ENCODE data around the gene ERC2. TPM values are rescaled to one million over a fixed set of nuclear protein-coding genes. Genes with fewer than 3 reads are reported as not detected.
"Not testable (repeated sequence)": the region's sequence is repeated elsewhere in the genome, so short reads cannot be mapped to it uniquely, and the experiment has no call there.

Gene ERC2
- total and polyA plus RNA-seq, 8 donors: 1.2 to 4.8 (median 2.3) TPM

- no peaks in the 10 kb centered on the region for H3K27me3 ChIP-seq
- no peak for FAIRE-seq
- 53 to 62% methylated on average over 7 of the region's 7 CpGs for WGBS, 2 donors
- TF ChIP-seq CTCF (IDR thresholded peaks at IDR 0.05): no peak
- no peak overlapping the region for H3K4me3 ChIP-seq
- no peak for DNase-seq
- no peaks in the 10 kb centered on the region for H3K4me1 ChIP-seq
- intact Hi-C loops (cut with DNase I): no loop called here
- no peaks in the 10 kb centered on the region for H3K9me3 ChIP-seq
- ATAC-seq: no peak
- H3K27ac ChIP-seq: no peak overlapping the region
- H3K36me3 ChIP-seq: no peaks in the 10 kb centered on the region
Measured at GRCh38 chr3:55511895-55512570, 956.2 kb downstream of the ERC2 start.

- 83 to 91% methylated on average over 8 of the region's 8 CpGs for WGBS, 2 donors
- H3K27me3 ChIP-seq: no peaks in the 10 kb centered on the region
- ATAC-seq (no peak), FAIRE-seq (no peak), DNase-seq (no peak)
- no peak for TF ChIP-seq CTCF (IDR thresholded peaks at IDR 0.05)
- no peaks in the 10 kb centered on the region for H3K9me3 ChIP-seq
- H3K4me3 ChIP-seq: no peak overlapping the region
- intact Hi-C loops (cut with DNase I): no loop called here
- no peaks in the 10 kb centered on the region for H3K36me3 ChIP-seq
- no peak overlapping the region for H3K27ac ChIP-seq
- H3K4me1 ChIP-seq: no peaks in the 10 kb centered on the region
Measured at GRCh38 chr3:55508335-55508734, 959.9 kb downstream of the ERC2 start.

GRCh38 chr3:55507808-55508207, 960.5 kb downstream of the ERC2 start:
- DNase-seq (no peak), ATAC-seq (no peak), FAIRE-seq (no peak)
- intact Hi-C loops (cut with DNase I): no loop called here
- H3K36me3 ChIP-seq: no peaks in the 10 kb centered on the region
- TF ChIP-seq CTCF (IDR thresholded peaks at IDR 0.05): no peak
- no peaks in the 10 kb centered on the region for H3K4me1 ChIP-seq
- H3K4me3 ChIP-seq: no peak overlapping the region
- H3K9me3 ChIP-seq: no peaks in the 10 kb centered on the region
- WGBS, 2 donors: 91 to 93% methylated on average over 1 of the region's 1 CpG
- no peaks in the 10 kb centered on the region for H3K27me3 ChIP-seq
- no peak overlapping the region for H3K27ac ChIP-seq

GRCh38 chr3:55505776-55506175, 962.5 kb downstream of the ERC2 start:
- Histone ChIP-seq H3K4me1 (no peaks in the 10 kb centered on the region), H3K9me3 (no peaks in the 10 kb centered on the region), H3K27ac (no peak overlapping the region), H3K4me3 (no peak overlapping the region), H3K36me3 (no peaks in the 10 kb centered on the region), H3K27me3 (no peaks in the 10 kb centered on the region)
- FAIRE-seq (no peak), ATAC-seq (peak in 2 of 4 donors; percentile 29 to 47), DNase-seq (peak in 1 of 6 donors; percentile 27)
- no peak for TF ChIP-seq CTCF (IDR thresholded peaks at IDR 0.05)
- 38 to 43% methylated on average over 4 of the region's 4 CpGs for WGBS, 2 donors
- intact Hi-C loops (cut with DNase I): no loop called here

- H3K36me3 ChIP-seq; FAIRE-seq; H3K27ac ChIP-seq; intact Hi-C loops (cut with DNase I); H3K27me3 ChIP-seq; H3K9me3 ChIP-seq; H3K4me1 ChIP-seq: not testable (repeated sequence)
- peak overlapping the region in 2 of 4 donors; percentile 17 to 25 for H3K4me3 ChIP-seq
- peak in 4 of 6 donors; percentile 23 to 65 (median 54) for DNase-seq
- peak; percentile 78 to 95 (median 86) for ATAC-seq
- 29 to 32% methylated on average over 6 of the region's 6 CpGs for WGBS, 2 donors
- TF ChIP-seq CTCF (IDR thresholded peaks at IDR 0.05): peak in 3 of 4 donors; percentile 10 to 32 (median 30)
Measured at GRCh38 chr3:55505102-55505501, 963.2 kb downstream of the ERC2 start.
